Ureter (tissue), 1 donor: ENCODE measurements around the gene ELL3. TPM values are rescaled to one million over a fixed set of nuclear protein-coding genes. Genes with fewer than 3 reads are reported as not detected.

ENCODE experiments used
- DNase-seq: peaks from one replicate; pipeline ENCODE4 v3.0.0-alpha.2; 2020; ENCODE audit warnings: low spot score
- total RNA-seq: library from RNA; stranded (reverse); gene quantifications from one replicate; pipeline ENCODE4 v1.2.4, GENCODE V29; 2023
- donor health status: DM: yes; HTN: yes; CAD: no.

ELL3 gene
- total RNA-seq, 1 donor from 2014 or later = 2.9 TPM

DNA sequence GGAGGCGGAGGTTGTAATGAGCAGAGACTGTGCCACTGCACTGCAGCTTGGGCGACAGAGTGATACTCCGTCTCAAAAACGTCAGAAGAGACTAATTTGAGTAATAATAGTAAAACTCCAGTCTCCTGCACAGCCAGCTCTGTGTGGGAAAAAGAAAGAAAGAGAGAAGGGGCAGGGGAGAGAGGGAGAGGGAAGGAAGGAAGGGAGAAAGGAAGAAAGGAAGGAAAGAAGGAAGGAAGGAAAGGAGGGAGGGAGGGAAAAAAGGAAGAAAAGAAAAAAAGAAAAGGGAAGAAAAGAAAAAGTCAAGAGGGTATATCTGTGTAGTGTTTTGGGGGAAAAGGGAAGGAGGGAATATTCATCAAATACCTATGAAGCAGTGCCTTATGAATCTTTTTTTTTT lies 53.6 kb downstream of the ELL3 start:
- DNase-seq = no peak

Other genes starting within 250 kb of the ELL3 start
- gene PPIP5K1, start 186.8 kb downstream of the ELL3 start, total RNA-seq = 120 TPM
- gene CKMT1B, start 182.9 kb downstream of the ELL3 start, total RNA-seq = 28.6 TPM
- gene STRC, start 158.2 kb downstream of the ELL3 start, total RNA-seq = 1.4 TPM
- 17.2 TPM for gene CATSPER2, start 128.1 kb downstream of the ELL3 start, total RNA-seq
- 32.8 TPM for gene CKMT1A, start 83.1 kb downstream of the ELL3 start, total RNA-seq
- gene PDIA3, start 30.5 kb downstream of the ELL3 start, total RNA-seq = 328 TPM
- gene SERF2, start 15.4 kb upstream of the ELL3 start, total RNA-seq = 651 TPM
- gene SERINC4, start 23.3 kb upstream of the ELL3 start, total RNA-seq = 0.34 TPM
- 14.3 TPM for gene HYPK, start 23.6 kb upstream of the ELL3 start, total RNA-seq
- 20.3 TPM for gene MFAP1, start 47.7 kb upstream of the ELL3 start, total RNA-seq
- 4.1 TPM for gene WDR76, start 50.0 kb upstream of the ELL3 start, total RNA-seq